Fibroblast of villous mesenchyme (primary cell): ENCODE results near the gene SLC25A30. TPM values are rescaled to one million over a fixed set of nuclear protein-coding genes. Genes with fewer than 3 reads are reported as not detected.
"Not testable (repeated sequence)": the region's sequence is repeated elsewhere in the genome, so short reads cannot be mapped to it uniquely, and the experiment has no call there.

Experiments used
- DNase-seq: peaks from one replicate; pipeline ENCODE4 v3.0.0-alpha.2; 2010; ENCODE audit warnings: low read depth
- H3K4me3 ChIP-seq: 2 replicates; pipeline ENCODE4 v1.5.1; 2011; ENCODE audit warnings: low read depth, mild to moderate bottlenecking, low read length
- total RNA-seq: library from RNA; depleted of rRNA; stranded (reverse); fragments of >200 nt; gene quantifications from 2 replicates; pipeline ENCODE4 v1.2.3, GENCODE V29; 2012
- TF ChIP-seq, protein P1 (sequence below): IDR thresholded peaks from 2 replicates; pipeline ENCODE4 v1.5.1; 2012; ENCODE audit warnings: low read depth, mild to moderate bottlenecking, low read length; ENCODE audit not compliant: insufficient read depth

Gene SLC25A30
- total RNA-seq, 1 donor: 24.2 TPM

DNA sequence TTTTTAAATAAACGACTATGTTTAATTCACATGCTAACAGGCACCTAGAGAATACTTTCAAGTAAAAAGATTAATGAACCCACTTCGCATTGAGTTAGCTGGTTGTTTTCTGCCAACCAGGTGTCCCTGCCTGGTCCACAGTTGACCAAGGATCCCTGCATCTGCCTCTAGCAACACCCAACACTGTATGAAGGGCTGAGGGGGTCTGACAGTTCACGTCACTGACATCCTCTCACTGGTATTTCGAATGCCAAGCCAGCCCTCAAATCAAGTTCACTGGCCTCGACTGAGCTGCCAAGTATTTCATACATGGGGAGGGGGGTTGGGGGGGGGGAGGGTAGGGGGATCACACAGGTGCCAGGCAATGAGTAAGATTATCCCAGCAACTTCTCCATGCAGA, 25.4 kb downstream of the SLC25A30 start:
- H3K4me3 ChIP-seq: no peak overlapping the region
- TF ChIP-seq, protein P1, sequence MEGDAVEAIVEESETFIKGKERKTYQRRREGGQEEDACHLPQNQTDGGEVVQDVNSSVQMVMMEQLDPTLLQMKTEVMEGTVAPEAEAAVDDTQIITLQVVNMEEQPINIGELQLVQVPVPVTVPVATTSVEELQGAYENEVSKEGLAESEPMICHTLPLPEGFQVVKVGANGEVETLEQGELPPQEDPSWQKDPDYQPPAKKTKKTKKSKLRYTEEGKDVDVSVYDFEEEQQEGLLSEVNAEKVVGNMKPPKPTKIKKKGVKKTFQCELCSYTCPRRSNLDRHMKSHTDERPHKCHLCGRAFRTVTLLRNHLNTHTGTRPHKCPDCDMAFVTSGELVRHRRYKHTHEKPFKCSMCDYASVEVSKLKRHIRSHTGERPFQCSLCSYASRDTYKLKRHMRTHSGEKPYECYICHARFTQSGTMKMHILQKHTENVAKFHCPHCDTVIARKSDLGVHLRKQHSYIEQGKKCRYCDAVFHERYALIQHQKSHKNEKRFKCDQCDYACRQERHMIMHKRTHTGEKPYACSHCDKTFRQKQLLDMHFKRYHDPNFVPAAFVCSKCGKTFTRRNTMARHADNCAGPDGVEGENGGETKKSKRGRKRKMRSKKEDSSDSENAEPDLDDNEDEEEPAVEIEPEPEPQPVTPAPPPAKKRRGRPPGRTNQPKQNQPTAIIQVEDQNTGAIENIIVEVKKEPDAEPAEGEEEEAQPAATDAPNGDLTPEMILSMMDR: no peak
- DNase-seq: no peak

DNA sequence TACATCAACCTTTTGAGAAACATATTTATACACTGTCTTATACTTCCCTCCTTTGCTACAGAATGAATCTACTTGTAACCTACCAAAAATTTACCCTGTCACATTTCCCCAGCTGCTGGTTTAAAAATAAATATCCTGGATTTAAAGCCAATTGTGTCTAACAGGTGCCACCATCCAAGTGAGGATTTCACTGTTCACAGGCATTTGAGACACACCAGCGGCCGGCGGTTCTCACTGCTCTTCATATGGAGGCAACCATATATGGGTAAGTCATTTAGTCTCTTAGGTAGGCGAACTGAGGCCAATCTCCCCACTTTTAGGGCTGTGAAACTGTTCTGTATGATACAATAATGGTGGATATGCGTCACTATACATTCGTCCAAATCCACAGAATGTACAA, 26.2 kb downstream of the SLC25A30 start:
- H3K4me3 ChIP-seq: no peak overlapping the region
- DNase-seq: no peak
- TF ChIP-seq, protein P1: no peak

DNA sequence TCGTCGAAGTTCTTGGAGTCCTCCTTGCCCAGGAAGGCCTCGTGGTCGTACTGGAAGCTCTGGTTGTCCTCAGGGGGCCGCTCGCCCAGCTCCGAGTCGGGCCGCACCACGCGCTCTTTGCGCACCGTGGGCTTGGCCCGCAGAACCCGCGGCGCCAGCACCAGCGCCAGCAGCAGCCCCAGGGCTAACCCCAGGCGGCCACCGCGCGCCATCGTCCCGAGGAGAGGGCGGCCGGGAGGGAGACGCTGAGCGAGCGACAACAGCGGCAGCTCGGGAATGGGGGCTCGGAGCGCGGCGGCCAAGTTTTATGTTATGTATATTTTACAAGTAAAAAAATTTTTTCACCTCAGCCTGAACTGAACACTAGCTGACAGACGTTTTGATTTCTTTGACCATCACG, 27.0 kb downstream of the SLC25A30 start:
- not testable (repeated sequence) for H3K4me3 ChIP-seq, DNase-seq

DNA sequence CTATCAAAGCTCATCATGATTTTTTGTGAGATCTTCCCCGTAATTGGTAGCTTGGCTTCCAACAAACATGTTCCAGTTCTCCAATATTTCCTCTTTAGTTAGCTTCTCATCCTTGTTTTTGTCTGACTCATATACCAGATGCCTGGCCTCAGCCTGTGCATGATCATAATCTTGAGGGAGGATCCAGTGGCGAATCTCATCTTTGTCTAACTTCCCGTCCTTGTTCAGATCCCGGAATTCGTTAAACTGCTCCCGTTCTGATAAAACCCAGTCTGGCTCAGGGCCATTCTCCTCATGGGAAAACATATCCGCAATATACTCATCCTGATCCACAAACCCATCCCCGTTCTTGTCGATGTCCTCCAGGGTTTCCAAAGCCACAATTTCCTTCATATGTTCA, 27.8 kb downstream of the SLC25A30 start:
- DNase-seq: peak; percentile 18
- H3K4me3 ChIP-seq: not testable (repeated sequence)

DNA sequence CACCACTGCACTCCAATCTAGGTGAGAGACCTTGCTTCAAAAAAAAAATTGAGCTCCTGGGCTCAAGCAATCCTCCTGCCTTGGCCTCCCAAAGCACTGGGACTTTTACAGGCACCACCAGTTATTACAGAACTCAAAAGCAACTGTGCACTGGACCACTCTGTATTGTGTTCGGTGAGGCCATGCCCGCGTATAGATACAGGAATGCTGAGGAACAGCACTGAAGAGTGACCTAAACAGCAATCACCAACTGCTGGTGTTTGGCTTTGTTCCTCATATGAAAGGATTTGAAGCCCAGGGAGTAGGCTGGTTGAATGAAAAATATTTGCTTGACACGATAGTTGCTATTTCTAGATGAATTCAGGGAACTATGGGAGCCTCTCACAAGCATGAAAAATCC, 29.5 kb downstream of the SLC25A30 start:
- H3K4me3 ChIP-seq: no peak overlapping the region
- no peak for DNase-seq
- TF ChIP-seq, protein P1: no peak

DNA sequence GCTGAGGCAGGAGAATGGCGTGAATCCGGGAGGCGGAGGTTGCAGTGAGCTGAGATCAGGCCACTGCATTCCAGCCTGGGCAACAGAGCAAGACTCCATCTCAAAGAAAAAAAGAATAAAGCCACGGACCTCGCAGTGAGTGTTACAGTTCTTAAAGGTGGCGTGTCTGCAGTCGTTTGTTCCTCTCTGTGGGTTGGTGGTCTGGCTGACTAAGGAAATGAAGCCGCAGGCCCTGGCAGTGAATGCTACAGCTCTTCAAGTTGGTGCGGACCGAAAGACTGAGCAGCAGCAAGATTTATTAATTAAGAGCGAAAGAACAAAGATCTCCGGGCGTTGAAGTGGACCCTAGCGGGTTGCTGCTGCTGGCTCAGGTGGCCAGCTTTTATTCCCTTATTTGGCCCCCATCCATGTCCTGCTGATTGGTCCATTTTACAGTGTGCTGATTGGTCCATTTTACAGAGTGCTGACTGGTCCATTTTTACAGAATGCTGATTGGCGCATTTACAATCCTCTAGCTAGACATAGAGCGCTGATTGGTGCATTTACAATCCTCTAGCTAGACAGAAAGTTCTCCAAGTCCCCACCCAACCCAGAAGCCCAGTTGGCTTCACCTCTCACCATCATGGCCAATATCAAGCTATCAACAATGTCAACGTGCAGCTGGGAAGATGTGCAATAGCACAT, 31.1 kb downstream of the SLC25A30 start:
- not testable (repeated sequence) for DNase-seq, H3K4me3 ChIP-seq

DNA sequence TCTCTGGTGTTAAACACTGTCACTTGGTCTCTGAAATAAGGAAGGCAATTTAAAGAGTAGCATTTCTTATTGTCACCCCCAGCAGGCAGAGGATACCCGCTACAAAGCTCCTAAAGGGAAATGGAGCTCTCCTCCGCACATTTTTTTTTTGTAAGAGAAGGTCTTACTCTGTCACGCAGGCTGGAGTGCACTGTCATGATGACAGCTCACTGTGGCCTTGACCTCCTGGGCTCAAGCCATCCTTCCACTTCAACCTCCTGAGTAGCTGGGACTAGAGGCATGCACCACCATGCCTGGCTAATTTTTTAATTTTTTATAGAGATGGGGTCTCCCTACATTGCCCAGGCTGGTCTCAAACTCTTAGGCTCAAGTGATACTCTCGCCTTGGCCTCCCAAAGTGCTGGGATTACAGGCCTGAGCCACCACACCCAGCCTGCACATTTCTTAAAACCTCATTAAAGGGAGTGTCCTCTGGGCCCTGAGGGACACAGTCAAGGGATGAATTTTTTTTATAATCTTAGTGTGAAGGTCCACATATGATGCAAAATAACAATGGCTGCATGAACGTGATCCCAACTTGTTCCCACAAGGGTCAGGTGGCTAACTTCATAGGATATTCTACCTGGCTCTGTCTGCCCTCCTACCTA, 32.1 kb downstream of the SLC25A30 start:
- no peak for DNase-seq
- no peak overlapping the region for H3K4me3 ChIP-seq
- TF ChIP-seq, protein P1: no peak

DNA sequence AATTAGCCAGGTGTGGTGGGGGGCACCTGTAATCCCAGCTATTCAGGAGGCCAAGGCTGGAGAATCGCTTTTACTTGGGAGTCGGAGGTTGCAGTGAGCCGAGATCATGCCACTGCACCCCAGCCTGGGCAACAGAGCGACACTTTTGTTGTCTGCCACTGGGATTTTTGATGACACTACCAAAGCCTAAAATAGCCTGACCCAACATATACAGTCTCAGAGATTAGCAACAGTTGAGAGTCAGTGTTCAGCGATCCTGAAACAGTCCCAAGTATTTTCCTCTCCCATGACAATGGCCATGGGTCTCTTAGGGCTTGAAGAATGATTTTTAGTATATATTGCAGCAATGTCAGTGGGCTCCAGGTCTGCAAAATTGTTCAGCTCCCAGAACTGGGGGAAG, 32.9 kb downstream of the SLC25A30 start:
- no peak for DNase-seq
- TF ChIP-seq, protein P1: no peak
- no peak overlapping the region for H3K4me3 ChIP-seq
